Erythroblast (primary cell): ENCODE data around the gene GSTT4.

Experiments
- GATA1 ChIP-seq: IDR thresholded peaks from 2 replicates; pipeline ENCODE4 v1.6.1; 2011; ENCODE audit warnings: low read depth, mild to moderate bottlenecking, control low read depth, low read length, moderate library complexity
- POLR2A ChIP-seq: IDR thresholded peaks from 2 replicates; pipeline ENCODE4 v1.6.1; 2011; ENCODE audit warnings: mild to moderate bottlenecking, low read length

DNA sequence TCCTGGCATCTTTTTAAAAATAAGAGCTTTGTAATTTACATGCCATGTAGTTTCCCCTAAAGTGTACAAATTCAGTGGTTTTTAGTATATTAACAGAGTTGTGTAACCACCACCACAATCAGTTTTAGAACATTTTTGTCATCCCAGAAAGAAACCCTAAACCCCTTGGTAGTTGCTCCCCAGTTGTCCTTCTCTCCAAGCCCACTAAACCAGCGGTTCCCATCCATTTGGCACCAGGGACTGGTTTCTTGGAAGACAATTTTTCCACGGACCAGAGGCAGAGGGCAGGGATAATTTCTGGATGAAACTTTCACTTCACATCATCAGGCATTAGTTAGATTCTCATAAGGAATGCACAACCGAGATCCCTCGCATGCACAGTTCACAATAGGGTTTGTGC is 28.5 kb upstream of the GSTT4 start:
- no peak for TF ChIP-seq POLR2A
- no peak for TF ChIP-seq GATA1
